ENCODE measurements around the gene MED12L.

- TF ChIP-seq POLR2AphosphoS5 (IDR thresholded peaks at IDR 0.05) (no peak), TAF1 (IDR thresholded peaks at IDR 0.05; ENCODE audit: low read depth) (no peak), SMC3 (conservative IDR thresholded peaks at IDR 0.05; ENCODE audit: poor library complexity) (no peak), MXI1 (conservative IDR thresholded peaks at IDR 0.05; ENCODE audit: poor library complexity, severe bottlenecking) (no peak), EZH2 (IDR thresholded peaks at IDR 0.05; ENCODE audit: borderline replicate concordance, insufficient read depth, low read length, poor library complexity, severe bottlenecking) (no peak)
- TF ChIP-seq, protein P1, sequence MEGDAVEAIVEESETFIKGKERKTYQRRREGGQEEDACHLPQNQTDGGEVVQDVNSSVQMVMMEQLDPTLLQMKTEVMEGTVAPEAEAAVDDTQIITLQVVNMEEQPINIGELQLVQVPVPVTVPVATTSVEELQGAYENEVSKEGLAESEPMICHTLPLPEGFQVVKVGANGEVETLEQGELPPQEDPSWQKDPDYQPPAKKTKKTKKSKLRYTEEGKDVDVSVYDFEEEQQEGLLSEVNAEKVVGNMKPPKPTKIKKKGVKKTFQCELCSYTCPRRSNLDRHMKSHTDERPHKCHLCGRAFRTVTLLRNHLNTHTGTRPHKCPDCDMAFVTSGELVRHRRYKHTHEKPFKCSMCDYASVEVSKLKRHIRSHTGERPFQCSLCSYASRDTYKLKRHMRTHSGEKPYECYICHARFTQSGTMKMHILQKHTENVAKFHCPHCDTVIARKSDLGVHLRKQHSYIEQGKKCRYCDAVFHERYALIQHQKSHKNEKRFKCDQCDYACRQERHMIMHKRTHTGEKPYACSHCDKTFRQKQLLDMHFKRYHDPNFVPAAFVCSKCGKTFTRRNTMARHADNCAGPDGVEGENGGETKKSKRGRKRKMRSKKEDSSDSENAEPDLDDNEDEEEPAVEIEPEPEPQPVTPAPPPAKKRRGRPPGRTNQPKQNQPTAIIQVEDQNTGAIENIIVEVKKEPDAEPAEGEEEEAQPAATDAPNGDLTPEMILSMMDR (IDR thresholded peaks at IDR 0.05; ENCODE audit: poor library complexity, severe bottlenecking) = no peak
Observed at GRCh38 chr3:151297429-151297828, 212.0 kb downstream of the MED12L start.
